Bronchial epithelial cell (primary cell): ENCODE measurements around the gene DOK5. TPM values are rescaled to one million over a fixed set of nuclear protein-coding genes. Genes with fewer than 3 reads are reported as not detected.
"Not testable (repeated sequence)": the region's sequence is repeated elsewhere in the genome, so short reads cannot be mapped to it uniquely, and the experiment has no call there.

ENCODE experiments used
- DNase-seq: peaks from one replicate; pipeline ENCODE4 v3.0.0-alpha.2; 2010; ENCODE audit warnings: low read depth
- FAIRE-seq: peaks from 2 replicates; lab custom pipeline; 2011; peaks lifted over from hg19 to GRCh38; lab: Jason Lieb, UNC
- H3K27me3 ChIP-seq: 2 replicates; pipeline ENCODE4 v1.5.1; 2011; ENCODE audit warnings: low read length; ENCODE audit not compliant: control insufficient read depth, insufficient read depth
- H3K36me3 ChIP-seq: 2 replicates; pipeline ENCODE4 v1.5.1; 2011; ENCODE audit warnings: low read length; ENCODE audit not compliant: control insufficient read depth, insufficient read depth
- H3K4me3 ChIP-seq: 2 replicates; pipeline ENCODE4 v1.5.1; 2011; ENCODE audit warnings: mild to moderate bottlenecking, low read depth, low read length, control low read depth
- CTCF ChIP-seq: IDR thresholded peaks from 2 replicates; pipeline ENCODE4 v1.5.1; 2011; ENCODE audit warnings: mild to moderate bottlenecking, moderate library complexity, low read length, control low read depth, inconsistent platforms; ENCODE audit not compliant: insufficient read depth, severe bottlenecking
- total RNA-seq: library from RNA; depleted of rRNA; stranded (reverse); fragments of >200 nt; gene quantifications from 2 replicates; pipeline ENCODE4 v1.2.1, GENCODE V29; 2014

DOK5 gene
- total RNA-seq, 1 donor from 2014 or later, result not detected

GRCh38 chr20:54477191-54477955 lies 2.0 kb downstream of the DOK5 start:
- Histone ChIP-seq H3K4me3 (no peak overlapping the region), H3K27me3 (peaks cover 11% of the 10 kb centered on the region), H3K36me3 (no peaks in the 10 kb centered on the region)
- FAIRE-seq (no peak), DNase-seq (no peak)
- TF ChIP-seq CTCF, result no peak

GRCh38 chr20:54479138-54479906 lies 3.9 kb downstream of the DOK5 start:
- no peak for FAIRE-seq
- no peak for TF ChIP-seq CTCF
- H3K36me3 ChIP-seq, result no peaks in the 10 kb centered on the region
- peaks cover 11% of the 10 kb centered on the region for H3K27me3 ChIP-seq
- DNase-seq, result no peak
- no peak overlapping the region for H3K4me3 ChIP-seq

- H3K4me3 ChIP-seq, H3K27me3 ChIP-seq, FAIRE-seq, H3K36me3 ChIP-seq, DNase-seq: not testable (repeated sequence)
Observed at GRCh38 chr20:54479937-54480336, 4.5 kb downstream of the DOK5 start.

- TF ChIP-seq CTCF, result no peak
- FAIRE-seq (no peak), DNase-seq (no peak)
- Histone ChIP-seq H3K27me3 (peaks cover 3% of the 10 kb centered on the region), H3K4me3 (no peak overlapping the region), H3K36me3 (no peaks in the 10 kb centered on the region)
Observed at GRCh38 chr20:54481442-54481841, 6.0 kb downstream of the DOK5 start.

GRCh38 chr20:54485631-54486030 lies 10.2 kb downstream of the DOK5 start:
- no peak for TF ChIP-seq CTCF
- FAIRE-seq (no peak), DNase-seq (no peak)
- H3K27me3 ChIP-seq, result no peaks in the 10 kb centered on the region
- H3K4me3 ChIP-seq, result no peak overlapping the region
- H3K36me3 ChIP-seq, result no peaks in the 10 kb centered on the region

GRCh38 chr20:54486585-54486984 lies 11.2 kb downstream of the DOK5 start:
- FAIRE-seq, result no peak
- no peaks in the 10 kb centered on the region for H3K27me3 ChIP-seq
- DNase-seq, result no peak
- no peak for TF ChIP-seq CTCF
- no peaks in the 10 kb centered on the region for H3K36me3 ChIP-seq
- H3K4me3 ChIP-seq, result no peak overlapping the region
